AG09309 (cell line): Measurements from ENCODE around the gene PDLIM5.
"Not testable (repeated sequence)": the region's sequence is repeated elsewhere in the genome, so short reads cannot be mapped to it uniquely, and the experiment has no call there.

ENCODE experiments used
- DNase-seq: peaks from one replicate; pipeline ENCODE4 v3.0.0-alpha.2; 2010; ENCODE audit warnings: low read depth
- H3K4me3 ChIP-seq: 2 replicates; pipeline ENCODE4 v1.5.1; 2011; ENCODE audit warnings: mild to moderate bottlenecking, low read depth, low read length, moderate library complexity; ENCODE audit not compliant: control insufficient read depth
- TF ChIP-seq, protein P1 (sequence below): IDR thresholded peaks from 2 replicates; pipeline ENCODE4 v1.5.1; 2011; ENCODE audit warnings: mild to moderate bottlenecking, low read depth, low read length, inconsistent platforms; ENCODE audit not compliant: insufficient read depth, control insufficient read depth; ENCODE audit errors: missing control alignments

The PDLIM5 gene

DNA sequence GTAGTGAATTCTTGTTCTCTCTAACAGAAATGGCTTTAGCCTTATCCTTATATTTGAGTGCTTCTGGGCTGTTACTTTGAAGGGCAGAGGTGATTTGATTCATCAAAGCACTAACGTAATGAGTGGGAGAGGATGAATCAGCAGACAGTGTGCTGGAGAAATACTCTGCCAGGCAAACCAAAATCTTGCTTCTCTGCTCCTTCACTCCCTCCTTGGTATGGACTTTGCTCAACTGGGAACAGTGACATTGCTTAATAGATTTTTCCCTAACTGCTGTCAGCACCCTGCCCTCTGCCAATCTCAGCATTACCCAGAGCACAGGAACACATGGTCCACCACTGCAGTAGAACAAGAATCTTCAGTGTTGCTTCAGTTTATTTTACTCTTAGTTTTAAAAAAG lies 56.0 kb downstream of the PDLIM5 start:
- TF ChIP-seq, protein P1, sequence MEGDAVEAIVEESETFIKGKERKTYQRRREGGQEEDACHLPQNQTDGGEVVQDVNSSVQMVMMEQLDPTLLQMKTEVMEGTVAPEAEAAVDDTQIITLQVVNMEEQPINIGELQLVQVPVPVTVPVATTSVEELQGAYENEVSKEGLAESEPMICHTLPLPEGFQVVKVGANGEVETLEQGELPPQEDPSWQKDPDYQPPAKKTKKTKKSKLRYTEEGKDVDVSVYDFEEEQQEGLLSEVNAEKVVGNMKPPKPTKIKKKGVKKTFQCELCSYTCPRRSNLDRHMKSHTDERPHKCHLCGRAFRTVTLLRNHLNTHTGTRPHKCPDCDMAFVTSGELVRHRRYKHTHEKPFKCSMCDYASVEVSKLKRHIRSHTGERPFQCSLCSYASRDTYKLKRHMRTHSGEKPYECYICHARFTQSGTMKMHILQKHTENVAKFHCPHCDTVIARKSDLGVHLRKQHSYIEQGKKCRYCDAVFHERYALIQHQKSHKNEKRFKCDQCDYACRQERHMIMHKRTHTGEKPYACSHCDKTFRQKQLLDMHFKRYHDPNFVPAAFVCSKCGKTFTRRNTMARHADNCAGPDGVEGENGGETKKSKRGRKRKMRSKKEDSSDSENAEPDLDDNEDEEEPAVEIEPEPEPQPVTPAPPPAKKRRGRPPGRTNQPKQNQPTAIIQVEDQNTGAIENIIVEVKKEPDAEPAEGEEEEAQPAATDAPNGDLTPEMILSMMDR: no peak
- DNase-seq: peak; percentile 84
- no peak overlapping the region for H3K4me3 ChIP-seq

DNA sequence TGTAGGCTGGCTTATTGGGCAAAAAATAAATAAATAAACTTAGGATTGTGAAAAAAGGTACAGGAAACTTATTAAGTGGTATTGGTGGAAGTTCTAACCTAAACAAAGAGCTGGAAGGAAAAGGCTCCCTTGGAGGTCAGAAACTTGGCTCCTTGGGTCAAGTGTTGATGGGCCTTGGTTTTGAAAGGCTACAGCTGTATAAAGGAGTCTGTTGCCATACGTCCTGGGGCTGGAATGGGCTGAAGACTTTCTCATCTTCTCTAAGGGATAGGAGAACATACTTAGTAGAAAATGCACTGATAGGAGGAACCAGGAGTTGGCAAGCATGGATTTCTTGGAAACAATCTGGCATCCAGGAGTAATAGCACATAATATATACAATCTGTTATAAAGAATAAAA lies 56.6 kb downstream of the PDLIM5 start:
- TF ChIP-seq, protein P1: no peak
- no peak overlapping the region for H3K4me3 ChIP-seq
- DNase-seq: no peak

DNA sequence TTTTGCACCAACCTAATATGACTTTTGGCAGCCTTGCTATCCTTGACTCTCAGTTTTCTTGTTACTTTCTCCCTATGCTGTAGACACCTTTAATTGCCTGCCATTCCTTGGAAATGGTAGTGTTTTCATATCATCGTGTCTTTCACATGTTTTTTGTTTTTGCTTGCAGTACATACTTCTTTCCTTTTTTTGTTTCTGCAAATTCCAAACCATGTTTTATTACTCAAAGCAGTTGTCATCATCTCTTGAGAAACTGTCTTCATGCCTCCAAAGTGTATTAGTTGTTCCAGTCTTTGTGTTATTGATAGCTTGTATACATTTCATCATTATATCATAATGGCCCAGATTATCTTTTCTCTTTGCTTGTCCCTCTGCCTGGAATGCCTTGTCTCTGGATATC lies 57.1 kb downstream of the PDLIM5 start:
- TF ChIP-seq, protein P1: no peak
- no peak for DNase-seq
- no peak overlapping the region for H3K4me3 ChIP-seq

- no peak for DNase-seq
- no peak overlapping the region for H3K4me3 ChIP-seq
- TF ChIP-seq, protein P1: no peak
Measured at GRCh38 chr4:94511591-94511990, 59.8 kb downstream of the PDLIM5 start.

- not testable (repeated sequence) for DNase-seq, H3K4me3 ChIP-seq
Measured at GRCh38 chr4:94513532-94513931, 61.8 kb downstream of the PDLIM5 start.

DNA sequence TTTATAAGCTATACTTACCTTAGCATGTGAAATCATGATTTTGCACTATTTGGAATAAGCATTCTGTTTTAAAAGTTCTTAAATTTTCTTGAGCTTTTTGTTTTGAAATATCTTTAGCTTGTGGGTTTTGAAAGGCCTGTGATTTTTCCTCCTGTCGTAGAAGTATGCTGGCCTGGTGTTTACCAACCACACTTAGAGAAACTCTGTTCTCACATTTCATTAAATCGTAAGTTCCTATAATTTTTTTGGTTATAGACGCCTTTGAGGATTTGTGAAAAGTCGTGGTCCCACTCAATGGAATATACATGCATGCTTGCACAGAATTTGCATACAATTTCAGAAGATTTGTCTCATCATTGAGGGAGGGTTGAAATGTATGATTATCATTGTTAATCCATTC lies 63.6 kb downstream of the PDLIM5 start:
- TF ChIP-seq, protein P1: no peak

DNA sequence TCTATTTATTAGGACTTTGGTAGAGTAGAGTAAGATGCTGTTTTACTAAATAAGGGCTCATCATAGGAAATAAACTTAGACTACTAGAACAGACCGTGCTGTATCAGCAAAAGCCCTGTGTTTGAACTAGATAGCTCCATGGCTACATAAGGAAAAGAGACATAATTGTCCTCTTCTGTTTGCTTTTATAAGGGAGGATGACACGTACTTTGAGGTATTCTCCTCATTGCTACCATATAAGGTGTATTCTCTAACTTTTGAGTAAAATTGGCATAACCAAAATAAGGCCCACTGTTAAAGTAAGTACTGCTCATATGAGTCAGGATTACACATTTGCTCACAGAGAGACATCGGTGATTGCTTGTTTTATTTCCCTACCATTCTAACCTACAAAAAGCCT lies 64.3 kb downstream of the PDLIM5 start:
- no peak overlapping the region for H3K4me3 ChIP-seq
- TF ChIP-seq, protein P1: no peak
- no peak for DNase-seq

More for the DNA sequence above, 63.6 kb downstream of the PDLIM5 start:
- H3K4me3 ChIP-seq: no peak overlapping the region
- no peak for DNase-seq
